Central memory CD4-positive, alpha-beta T cell (primary cell): ENCODE results near the gene FAM20A.
"Not testable (repeated sequence)": the region's sequence is repeated elsewhere in the genome, so short reads cannot be mapped to it uniquely, and the experiment has no call there.

Experiments used
- DNase-seq: peaks from one replicate; pipeline ENCODE4 v3.0.0; 2022

Gene FAM20A

GRCh38 chr17:68518063-68518815 is 82.9 kb downstream of the FAM20A start:
- DNase-seq: no peak

- DNase-seq: not testable (repeated sequence)
These were observed 83.6 kb downstream of the FAM20A start for GRCh38 chr17:68517605-68518004.

GRCh38 chr17:68516732-68517131 is 84.4 kb downstream of the FAM20A start:
- DNase-seq: no peak

GRCh38 chr17:68514831-68515635 is 86.1 kb downstream of the FAM20A start:
- no peak for DNase-seq

GRCh38 chr17:68513932-68514331 is 87.2 kb downstream of the FAM20A start:
- DNase-seq: no peak

- DNase-seq: no peak
These were observed 88.2 kb downstream of the FAM20A start for GRCh38 chr17:68512960-68513474.

- DNase-seq: peak; percentile 95
These were observed 88.8 kb downstream of the FAM20A start, which contains the start of gene PRKAR1A for GRCh38 chr17:68512247-68512959. PRKAR1A (plus strand) TSS chr17:68512430; CDS start chr17:68515400, 2,970 bp downstream.

- no peak for DNase-seq
These were observed 89.4 kb downstream of the FAM20A start for GRCh38 chr17:68511671-68512246.

GRCh38 chr17:68511254-68511670 is 89.9 kb downstream of the FAM20A start:
- DNase-seq: no peak

- no peak for DNase-seq
These were observed 91.8 kb downstream of the FAM20A start for GRCh38 chr17:68509141-68510057.

- DNase-seq: no peak
These were observed 93.6 kb downstream of the FAM20A start for GRCh38 chr17:68507576-68507975.

GRCh38 chr17:68505951-68506350 is 95.2 kb downstream of the FAM20A start:
- no peak for DNase-seq

GRCh38 chr17:68501074-68501473 is 100.1 kb downstream of the FAM20A start:
- DNase-seq: no peak

- no peak for DNase-seq
These were observed 101.6 kb downstream of the FAM20A start for GRCh38 chr17:68499587-68499986.

- DNase-seq: no peak
These were observed 102.5 kb downstream of the FAM20A start for GRCh38 chr17:68498479-68499326.

GRCh38 chr17:68497885-68498319 is 103.3 kb downstream of the FAM20A start:
- no peak for DNase-seq

GRCh38 chr17:68495081-68495480 is 106.1 kb downstream of the FAM20A start:
- DNase-seq: no peak

- DNase-seq: not testable (repeated sequence)
These were observed 108.6 kb downstream of the FAM20A start for GRCh38 chr17:68492394-68493054.

- DNase-seq: no peak
These were observed 109.6 kb downstream of the FAM20A start for GRCh38 chr17:68491381-68492231.
